ENCODE measurements around the gene LYL1. TPM values are rescaled to one million over a fixed set of nuclear protein-coding genes. Genes with fewer than 3 reads are reported as not detected.
A peak's percentile ranks its signal among the peaks of the same experiment; 100 is the strongest.

Gene LYL1
- total RNA-seq, 4 donors from 2014 or later, result 21.1 to 43.5 (median 25.8) TPM

GRCh38 chr19:13068085-13068846 is 34.4 kb downstream of the LYL1 start:
- no peak for TF ChIP-seq POLR2A (IDR thresholded peaks at IDR 0.05)
- no peak for TF ChIP-seq EP300 (IDR thresholded peaks at IDR 0.05)
- no peak for TF ChIP-seq CTCF (IDR thresholded peaks at IDR 0.05)
- peak overlapping the region; percentile 29 to 83 (median 66) for H3K27ac ChIP-seq
- H3K27me3 ChIP-seq, result no peaks in the 10 kb centered on the region
- no peaks in the 10 kb centered on the region for H3K9me3 ChIP-seq
- H3K36me3 ChIP-seq, result no peaks in the 10 kb centered on the region
- H3K4me3 ChIP-seq, result no peak overlapping the region
- H3K4me1 ChIP-seq, result peaks cover 2 to 100% (median 75%) of the 10 kb centered on the region in 4 donors
- WGBS, 2 donors, result 49 to 61% methylated on average over 6 of the region's 6 CpGs
- no peak for DNase-seq (ENCODE audit: low spot score in 2 of 2)

GRCh38 chr19:13066933-13067807 is 35.5 kb downstream of the LYL1 start:
- TF ChIP-seq POLR2A (IDR thresholded peaks at IDR 0.05) (no peak), EP300 (IDR thresholded peaks at IDR 0.05) (no peak), CTCF (IDR thresholded peaks at IDR 0.05) (no peak)
- no peaks in the 10 kb centered on the region for H3K9me3 ChIP-seq
- 52 to 66% methylated on average over 12 to 16 of the region's 17 CpGs for WGBS, 2 donors
- H3K27ac ChIP-seq, result peak overlapping the region in 3 of 4 donors; percentile 45 to 96 (median 83)
- H3K4me1 ChIP-seq, result peaks cover 2 to 100% (median 78%) of the 10 kb centered on the region in 4 donors
- H3K4me3 ChIP-seq, result no peak overlapping the region
- H3K27me3 ChIP-seq, result no peaks in the 10 kb centered on the region
- no peak for DNase-seq (ENCODE audit: low spot score in 2 of 2)
- H3K36me3 ChIP-seq, result no peaks in the 10 kb centered on the region

GRCh38 chr19:13066226-13066625 is 36.4 kb downstream of the LYL1 start:
- no peak overlapping the region for H3K4me3 ChIP-seq
- DNase-seq (ENCODE audit: low spot score in 2 of 2), result no peak
- no peaks in the 10 kb centered on the region for H3K27me3 ChIP-seq
- no peaks in the 10 kb centered on the region for H3K9me3 ChIP-seq
- H3K27ac ChIP-seq, result peak overlapping the region in 2 of 4 donors; percentile 70 to 96
- no peaks in the 10 kb centered on the region for H3K36me3 ChIP-seq
- 63 to 84% methylated on average over 5 of the region's 5 CpGs for WGBS, 2 donors
- TF ChIP-seq POLR2A (IDR thresholded peaks at IDR 0.05), result no peak
- TF ChIP-seq EP300 (IDR thresholded peaks at IDR 0.05), result no peak
- TF ChIP-seq CTCF (IDR thresholded peaks at IDR 0.05), result no peak
- peaks cover 2 to 100% (median 80%) of the 10 kb centered on the region in 4 donors for H3K4me1 ChIP-seq

GRCh38 chr19:13064092-13064489 is 38.6 kb downstream of the LYL1 start:
- no peak overlapping the region for H3K4me3 ChIP-seq

More at GRCh38 chr19:13064092-13064489, 38.6 kb downstream of the LYL1 start:
- Histone ChIP-seq H3K9me3 (no peaks in the 10 kb centered on the region), H3K27me3 (no peaks in the 10 kb centered on the region), H3K4me1 (peaks cover 2 to 100% (median 84%) of the 10 kb centered on the region in 4 donors), H3K36me3 (no peaks in the 10 kb centered on the region), H3K27ac (peak overlapping the region; percentile 21 to 96 (median 66))
- 41 to 45% methylated on average over 6 of the region's 6 CpGs for whole genome bisulfite sequencing, 2 donors
- TF ChIP-seq EP300 (IDR thresholded peaks at IDR 0.05) (no peak), POLR2A (IDR thresholded peaks at IDR 0.05) (no peak), CTCF (IDR thresholded peaks at IDR 0.05) (no peak)
- DNase-seq (ENCODE audit: low spot score in 2 of 2), result no peak
